ENCODE results near the gene HTRA3.

DNA sequence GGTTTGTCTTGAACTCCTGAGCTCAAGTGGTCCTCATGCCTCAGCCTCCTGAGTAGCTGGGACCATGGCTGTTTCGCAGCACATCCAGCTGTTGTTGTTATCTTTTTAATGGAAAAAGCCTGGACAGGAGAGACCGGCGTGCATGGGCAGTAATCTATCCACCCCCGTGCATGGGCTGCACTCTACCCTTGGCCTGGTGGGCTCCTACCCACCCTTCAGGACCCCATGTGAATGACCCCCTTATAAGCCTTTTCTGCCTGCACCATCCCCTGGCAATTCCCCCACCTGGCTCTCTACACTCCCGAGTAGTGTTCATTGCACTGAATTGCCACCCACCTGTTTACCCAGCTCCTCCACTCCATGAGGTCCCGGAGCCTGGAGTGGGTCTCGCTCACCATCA, 18.9 kb upstream of the HTRA3 start:
- TF ChIP-seq POLR2A (IDR thresholded peaks at IDR 0.05): no peak
- TF ChIP-seq CTCF (IDR thresholded peaks at IDR 0.05): no peak

All from esophagus squamous epithelium (tissue), 4 donors.